Muscle of arm (tissue), 12 donors: ENCODE data around the gene CSRNP3. TPM values are rescaled to one million over a fixed set of nuclear protein-coding genes. Genes with fewer than 3 reads are reported as not detected.

ENCODE experiments used
- DNase-seq: peaks from one replicate; pipeline ENCODE4 v3.0.0-alpha.2; 2013
- polyA plus RNA-seq, 12 donors: library from polyadenylated mRNA; unstranded; fragments of 120-200 nt; gene quantifications; one replicate each; pipeline ENCODE4 v1.2.1, GENCODE V29; 2013; ENCODE audit not compliant: insufficient read length in 12 of 12

Gene CSRNP3
- polyA plus RNA-seq, 12 donors = 7.7 to 17.3 (median 12.2) TPM; not detected in 1

GRCh38 chr2:165679621-165680020 is 210.1 kb downstream of the CSRNP3 start:
- DNase-seq = no peak

DNA sequence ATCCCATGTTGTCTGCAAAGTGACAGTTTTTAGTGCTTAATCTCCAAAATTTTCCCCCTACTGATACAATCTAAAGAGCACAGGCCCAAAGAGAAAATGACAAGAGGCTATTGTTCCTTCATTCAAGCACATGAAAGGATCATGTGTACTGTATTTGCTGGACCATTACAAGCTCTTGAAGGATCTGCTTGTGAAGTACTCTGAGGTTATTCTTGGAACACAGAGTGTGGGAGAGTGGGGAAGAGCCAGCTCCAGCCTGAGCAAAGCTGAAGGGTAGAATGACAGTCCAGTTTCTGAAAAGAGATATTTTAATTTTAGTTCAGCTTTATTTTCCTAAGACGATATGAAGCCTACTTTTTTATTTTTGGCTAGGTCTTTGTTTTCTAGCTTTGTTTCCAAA is 212.3 kb downstream of the CSRNP3 start:
- DNase-seq = peak; percentile 17

DNA sequence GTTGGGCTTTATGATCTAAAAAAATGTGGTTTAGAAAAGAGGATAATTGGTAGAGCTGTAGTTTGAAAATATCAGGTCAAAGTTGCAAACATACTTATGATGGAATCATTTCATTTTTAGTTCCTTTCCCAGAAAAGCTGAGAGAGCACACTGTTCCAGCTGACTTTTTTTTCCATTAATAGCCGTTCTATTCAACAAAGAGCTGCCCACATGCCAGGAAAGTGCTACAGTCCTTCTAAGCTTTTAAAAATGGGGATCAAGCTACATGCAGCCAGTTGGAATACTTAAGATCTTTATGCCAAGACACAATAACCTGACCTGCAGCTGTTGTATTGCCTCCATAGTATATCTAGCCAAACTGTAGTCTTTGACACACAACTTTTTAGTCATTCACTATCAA is 213.0 kb downstream of the CSRNP3 start:
- peak; percentile 18 for DNase-seq

DNA sequence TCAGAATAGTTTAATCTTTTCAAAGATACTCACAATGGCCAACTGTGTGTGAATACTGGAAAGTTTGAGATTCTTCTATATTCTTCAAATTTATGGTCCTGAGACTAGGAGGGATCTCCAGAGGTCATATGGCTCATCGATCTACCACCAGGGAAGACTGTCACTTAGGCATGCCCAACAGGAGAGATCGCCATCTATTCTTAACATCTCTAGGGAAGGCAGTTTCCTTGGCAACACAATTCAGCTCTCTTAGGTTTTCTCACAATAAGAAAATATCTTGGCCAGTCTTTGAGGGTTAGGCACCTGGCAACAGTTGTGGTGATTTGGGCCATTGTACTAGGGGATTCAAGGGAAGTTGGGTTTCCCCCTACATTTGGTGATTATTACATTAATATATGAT is 217.3 kb downstream of the CSRNP3 start:
- no peak for DNase-seq

DNA sequence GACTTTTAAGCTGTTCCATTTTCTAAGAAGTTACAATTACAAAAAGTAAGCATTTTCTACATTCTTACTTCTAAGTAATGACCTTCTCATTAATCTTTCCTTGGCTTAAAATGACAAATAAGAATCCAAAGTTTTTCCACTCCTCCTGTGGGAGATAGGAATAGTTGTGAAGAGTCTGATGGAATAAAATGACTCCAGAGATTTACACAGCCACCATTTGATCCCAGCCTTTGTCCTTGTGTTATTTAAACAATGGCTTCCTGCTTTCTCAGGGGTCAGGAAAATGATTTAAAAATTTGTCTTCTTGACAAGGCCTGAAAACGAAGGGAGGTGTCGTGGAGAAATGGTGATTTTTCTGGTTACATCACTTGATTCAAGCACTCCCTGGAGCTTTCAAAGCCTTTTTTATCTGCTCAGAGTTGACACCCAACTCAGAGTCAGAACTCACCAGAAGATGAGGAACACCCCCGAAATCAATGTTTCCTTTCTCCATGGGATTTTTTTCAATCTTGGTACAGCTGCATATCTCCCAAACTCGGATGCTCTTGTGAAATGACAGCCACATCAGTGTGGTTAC is 218.0 kb downstream of the CSRNP3 start:
- no peak for DNase-seq

DNA sequence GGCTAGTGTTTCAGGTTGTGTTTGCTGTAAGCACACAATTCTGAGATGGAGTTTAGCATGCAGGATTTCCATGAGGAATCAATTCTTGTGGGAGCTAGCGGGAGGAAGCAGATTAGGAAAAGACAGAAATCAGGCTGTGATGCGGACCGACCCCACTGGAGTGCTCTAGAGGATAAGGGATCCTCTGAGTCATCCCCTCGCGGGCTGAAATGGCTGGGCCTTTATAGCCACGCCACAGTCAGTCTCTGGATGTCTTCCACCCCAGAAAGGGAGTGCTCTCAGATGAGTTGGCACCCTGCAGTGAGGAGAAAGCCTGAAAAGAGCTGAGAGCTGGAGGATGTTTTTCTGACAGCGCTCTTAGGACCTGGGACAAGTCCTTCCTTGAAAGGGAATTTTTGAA is 222.1 kb downstream of the CSRNP3 start:
- DNase-seq = no peak

- DNase-seq = no peak
Observed at GRCh38 chr2:165692906-165693305, 223.4 kb downstream of the CSRNP3 start.

GRCh38 chr2:165693838-165694237 is 224.3 kb downstream of the CSRNP3 start:
- no peak for DNase-seq

- no peak for DNase-seq
Observed at GRCh38 chr2:165697748-165698443, 228.4 kb downstream of the CSRNP3 start.

- DNase-seq = peak; percentile 59
Observed at GRCh38 chr2:165698444-165698884, 229.0 kb downstream of the CSRNP3 start.

- DNase-seq = no peak
Observed at GRCh38 chr2:165699946-165700345, 230.4 kb downstream of the CSRNP3 start.

- no peak for DNase-seq
Observed at GRCh38 chr2:165700531-165700930, 231.0 kb downstream of the CSRNP3 start.

GRCh38 chr2:165701147-165701546 is 231.6 kb downstream of the CSRNP3 start:
- DNase-seq = no peak

DNA sequence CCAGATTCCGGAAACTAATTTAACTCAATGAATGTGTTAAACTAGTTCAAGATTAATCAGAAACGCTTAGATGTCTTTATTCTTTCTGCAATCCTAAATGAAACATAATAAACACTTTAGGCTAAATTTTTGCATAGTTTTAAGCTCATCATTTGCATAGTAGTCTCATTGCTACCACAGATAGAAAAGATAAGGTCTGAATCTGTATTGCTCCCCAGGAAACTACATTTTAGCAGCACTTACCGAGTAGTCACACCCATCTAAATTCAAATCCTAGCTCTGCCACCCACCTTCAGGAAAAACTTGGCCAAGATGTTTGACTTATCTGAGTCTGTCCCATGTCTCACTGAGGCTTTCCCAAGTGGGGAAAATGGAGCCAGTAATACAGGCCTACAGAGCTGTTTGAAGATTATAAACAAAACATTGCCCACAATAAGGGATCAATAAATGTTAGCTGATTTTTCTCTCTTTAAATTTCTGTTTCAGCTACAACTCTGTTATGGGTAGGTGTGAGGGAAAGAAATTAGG is 237.5 kb downstream of the CSRNP3 start:
- DNase-seq = no peak

GRCh38 chr2:165716091-165716490 is 246.6 kb downstream of the CSRNP3 start:
- DNase-seq = no peak

- no peak for DNase-seq
Observed at GRCh38 chr2:165718610-165719210, 249.2 kb downstream of the CSRNP3 start.

- DNase-seq = no peak
Observed at GRCh38 chr2:165720511-165720910, 251.0 kb downstream of the CSRNP3 start.

DNA sequence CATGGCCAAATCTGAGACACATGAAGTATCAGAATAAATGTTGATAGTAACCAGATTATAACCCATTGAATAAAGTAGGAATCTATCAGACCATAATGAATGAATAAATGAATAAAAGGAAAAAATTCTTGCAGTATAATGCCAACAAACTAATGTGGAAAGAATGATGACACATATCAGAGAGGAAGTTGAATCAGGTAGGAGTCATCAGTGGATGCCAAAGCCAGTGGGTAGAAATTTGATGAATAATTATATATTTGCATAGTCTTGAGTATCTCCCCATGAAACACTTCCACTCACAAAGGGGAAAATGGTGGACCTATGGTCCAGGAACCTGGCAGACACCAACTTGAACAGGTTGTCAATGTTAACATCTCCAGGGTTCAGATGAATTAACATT is 255.9 kb downstream of the CSRNP3 start:
- no peak for DNase-seq

Other genes with a start within 250 kb of the CSRNP3 start
- under 1 TPM in 9 of 12 donors, not detected in 3; 0.01 to 0.23 (median 0.10) TPM for gene SCN2A, start 230.3 kb upstream of the CSRNP3 start, polyA plus RNA-seq